OCI-LY3 (cell line): ENCODE data around the gene NHLRC4.

Experiments used
- H2AFZ ChIP-seq: fragments of 200-600, 300-600 bp; shearing (Covaris generic); 2 replicates; pipeline ENCODE4 v1.6.0; 2014; ENCODE audit warnings: antibody characterized with exemption, low read depth, low read length
- H3K27ac ChIP-seq: fragments of 200-600, 300-600 bp; sonication (generic); 2 replicates; pipeline ENCODE4 v1.5.1; 2014; ENCODE audit warnings: mild to moderate bottlenecking, low read length, moderate library complexity, mixed read lengths
- H3K27me3 ChIP-seq: fragments of 200-600, 300-600 bp; sonication (generic); 2 replicates; pipeline ENCODE4 v1.6.1; 2014; ENCODE audit warnings: low read depth, low read length, mixed read lengths
- H3K36me3 ChIP-seq: fragments of 200-600, 300-600 bp; sonication (generic); replicated peaks from 2 replicates; pipeline ENCODE3; 2014; ENCODE audit warnings: low read depth, low read length, mixed read lengths
- H3K4me1 ChIP-seq: fragments of 300-600, 200-600 bp; sonication (generic); 2 replicates; pipeline ENCODE4 v1.6.1; 2014; ENCODE audit warnings: low read length, mixed read lengths
- H3K4me2 ChIP-seq: fragments of 200-600, 300-600 bp; sonication (generic); 2 replicates; pipeline ENCODE4 v1.6.1; 2014; ENCODE audit warnings: low read length, mixed read lengths
- H3K4me3 ChIP-seq: fragments of 300-600, 200-600 bp; sonication (generic); 2 replicates; pipeline ENCODE4 v1.5.1; 2014; ENCODE audit warnings: antibody characterized with exemption, mild to moderate bottlenecking, low read length, moderate library complexity
- H3K79me2 ChIP-seq: fragments of 300-600, 200-600 bp; shearing (Covaris generic); 2 replicates; pipeline ENCODE4 v1.6.1; 2014; ENCODE audit warnings: mild to moderate bottlenecking, low read length, mixed read lengths
- H3K9ac ChIP-seq: fragments of 300-600, 200-600 bp; shearing (Covaris generic); 2 replicates; pipeline ENCODE4 v1.6.0; 2014; ENCODE audit warnings: mild to moderate bottlenecking, low read length, moderate library complexity
- H3K9me3 ChIP-seq: fragments of 200-600, 300-600 bp; shearing (Covaris generic); 2 replicates; pipeline ENCODE4 v1.6.1; 2014; ENCODE audit warnings: low read length, mixed read lengths; ENCODE audit not compliant: insufficient read depth
- H4K20me1 ChIP-seq: fragments of 200-600, 300-600 bp; sonication (generic); 2 replicates; pipeline ENCODE4 v1.6.1; 2016; ENCODE audit warnings: low read length, mixed read lengths; ENCODE audit not compliant: insufficient read depth
- EZH2phosphoT487 ChIP-seq: fragments of 200-600 bp; shearing (Covaris generic); IDR thresholded peaks from 2 replicates; pipeline ENCODE4 v1.6.1; 2018; ENCODE audit warnings: antibody characterized with exemption, mixed run types, low read depth
- TF ChIP-seq, protein P1 (sequence below): fragments of 200-600, 300-600 bp; sonication (generic); IDR thresholded peaks from 2 replicates; pipeline ENCODE4 v1.5.1; 2014; ENCODE audit warnings: antibody characterized with exemption, low read length, low read depth

Gene NHLRC4

GRCh38 chr16:585351-585750 lies 18.5 kb downstream of the NHLRC4 start:
- no peak overlapping the region for H3K4me2 ChIP-seq
- no peak overlapping the region for H3K4me3 ChIP-seq
- peaks cover under 1% of the 10 kb centered on the region; the same call in 1 of the 2 replicates for H4K20me1 ChIP-seq
- H3K36me3 ChIP-seq: peaks cover 4% of the 10 kb centered on the region
- peaks cover 8% of the 10 kb centered on the region for H3K4me1 ChIP-seq
- no peaks in the 10 kb centered on the region for H3K9me3 ChIP-seq
- no peak overlapping the region for H3K9ac ChIP-seq
- TF ChIP-seq, protein P1, sequence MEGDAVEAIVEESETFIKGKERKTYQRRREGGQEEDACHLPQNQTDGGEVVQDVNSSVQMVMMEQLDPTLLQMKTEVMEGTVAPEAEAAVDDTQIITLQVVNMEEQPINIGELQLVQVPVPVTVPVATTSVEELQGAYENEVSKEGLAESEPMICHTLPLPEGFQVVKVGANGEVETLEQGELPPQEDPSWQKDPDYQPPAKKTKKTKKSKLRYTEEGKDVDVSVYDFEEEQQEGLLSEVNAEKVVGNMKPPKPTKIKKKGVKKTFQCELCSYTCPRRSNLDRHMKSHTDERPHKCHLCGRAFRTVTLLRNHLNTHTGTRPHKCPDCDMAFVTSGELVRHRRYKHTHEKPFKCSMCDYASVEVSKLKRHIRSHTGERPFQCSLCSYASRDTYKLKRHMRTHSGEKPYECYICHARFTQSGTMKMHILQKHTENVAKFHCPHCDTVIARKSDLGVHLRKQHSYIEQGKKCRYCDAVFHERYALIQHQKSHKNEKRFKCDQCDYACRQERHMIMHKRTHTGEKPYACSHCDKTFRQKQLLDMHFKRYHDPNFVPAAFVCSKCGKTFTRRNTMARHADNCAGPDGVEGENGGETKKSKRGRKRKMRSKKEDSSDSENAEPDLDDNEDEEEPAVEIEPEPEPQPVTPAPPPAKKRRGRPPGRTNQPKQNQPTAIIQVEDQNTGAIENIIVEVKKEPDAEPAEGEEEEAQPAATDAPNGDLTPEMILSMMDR: no peak
- TF ChIP-seq EZH2phosphoT487: no peak
- H2AFZ ChIP-seq: no peak overlapping the region
- H3K79me2 ChIP-seq: peaks cover 19% of the 10 kb centered on the region
- H3K27me3 ChIP-seq: no peaks in the 10 kb centered on the region; the same call in 1 of the 2 replicates
- no peak overlapping the region for H3K27ac ChIP-seq

DNA sequence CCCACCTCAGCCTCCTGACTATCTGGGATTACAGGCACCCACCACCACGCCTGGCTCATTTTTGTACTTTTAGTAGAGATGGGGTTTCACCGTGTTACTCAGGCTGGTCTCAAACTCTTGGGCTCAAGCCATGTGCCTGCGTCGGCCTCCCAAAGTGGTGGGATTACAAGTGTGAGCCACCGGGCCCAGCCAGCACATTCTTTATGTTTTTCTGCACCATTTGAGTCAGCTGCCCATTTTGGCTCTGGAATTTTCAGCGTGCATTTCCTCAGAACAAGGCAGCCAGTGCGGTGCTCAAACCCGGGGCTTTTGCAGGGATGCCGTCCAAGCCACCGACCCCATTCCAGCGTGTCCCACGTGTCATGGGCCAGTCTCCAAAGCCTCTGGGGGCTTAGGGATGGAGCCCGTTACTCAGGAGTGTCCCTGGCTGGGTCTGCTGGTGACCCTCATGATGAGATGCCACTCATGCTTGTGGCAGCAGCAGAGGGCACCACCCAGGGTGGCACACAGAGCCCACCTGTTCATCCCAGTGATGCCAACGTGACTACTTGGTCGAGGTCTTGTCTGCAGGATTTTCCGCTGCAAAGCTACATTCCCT lies 19.3 kb downstream of the NHLRC4 start:
- peaks cover 14% of the 10 kb centered on the region for H3K4me1 ChIP-seq
- TF ChIP-seq, protein P1: no peak
- no peak for TF ChIP-seq EZH2phosphoT487
- H3K9ac ChIP-seq: no peak overlapping the region
- H2AFZ ChIP-seq: no peak overlapping the region
- peaks cover 27% of the 10 kb centered on the region for H3K79me2 ChIP-seq
- H3K36me3 ChIP-seq: peaks cover 4% of the 10 kb centered on the region
- H4K20me1 ChIP-seq: peaks cover 8% of the 10 kb centered on the region; the same call in 1 of the 2 replicates
- H3K4me3 ChIP-seq: no peak overlapping the region
- H3K27me3 ChIP-seq: no peaks in the 10 kb centered on the region; the same call in 1 of the 2 replicates
- H3K27ac ChIP-seq: no peak overlapping the region
- no peak overlapping the region for H3K4me2 ChIP-seq
- H3K9me3 ChIP-seq: no peaks in the 10 kb centered on the region

DNA sequence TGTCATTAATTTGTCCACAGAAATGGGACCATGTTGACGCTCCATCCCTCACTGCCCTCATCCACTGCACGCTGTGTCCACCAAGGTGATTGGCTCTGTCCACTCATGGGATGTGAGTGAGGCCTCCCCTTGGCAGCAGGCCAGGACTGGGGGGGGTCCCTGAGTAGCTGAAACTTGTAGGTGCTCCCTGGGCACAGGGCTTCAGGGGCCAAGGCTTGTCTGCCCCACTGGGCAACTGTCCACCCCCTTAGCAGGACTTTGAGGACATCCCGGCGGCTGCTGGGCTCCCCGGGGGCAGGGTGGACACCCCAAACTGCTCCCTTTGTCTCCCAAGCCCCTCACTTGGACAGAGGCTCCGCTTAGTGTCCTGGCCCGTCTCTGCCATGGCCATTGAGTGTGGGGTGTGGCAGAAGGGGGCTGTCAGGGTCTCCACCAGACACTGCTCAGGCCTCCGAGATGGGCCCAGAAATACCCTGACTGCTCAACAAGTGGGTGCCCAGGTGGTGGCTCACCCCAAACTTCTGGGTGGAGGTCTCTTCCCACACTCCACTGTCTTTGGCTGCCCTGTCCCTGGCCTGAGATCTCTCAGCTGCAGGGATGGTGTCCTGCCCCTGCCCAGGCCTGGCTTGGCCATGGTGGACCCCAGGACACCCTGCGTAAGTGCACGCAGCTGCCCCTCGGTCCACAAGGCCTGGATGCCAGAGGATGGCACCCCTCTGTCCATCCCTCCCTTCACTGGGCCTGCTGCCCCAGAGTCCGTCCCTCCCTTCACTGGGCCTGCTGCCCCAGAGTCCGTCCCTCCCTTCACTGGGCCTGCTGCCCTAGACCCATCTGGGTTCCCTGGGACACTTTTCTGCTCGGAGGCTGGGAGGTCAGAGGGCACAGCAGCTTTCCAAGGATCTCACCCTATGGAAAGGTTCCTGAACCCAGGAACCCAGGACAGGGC lies 20.1 kb downstream of the NHLRC4 start:
- peak overlapping the region; percentile 70 for H3K4me2 ChIP-seq
- no peak overlapping the region for H3K4me3 ChIP-seq
- peaks cover 14% of the 10 kb centered on the region for H3K4me1 ChIP-seq
- peaks cover 27% of the 10 kb centered on the region for H3K79me2 ChIP-seq
- peaks cover 4% of the 10 kb centered on the region for H3K36me3 ChIP-seq
- no peaks in the 10 kb centered on the region; the same call in 1 of the 2 replicates for H3K27me3 ChIP-seq
- H2AFZ ChIP-seq: no peak overlapping the region
- H3K9me3 ChIP-seq: no peaks in the 10 kb centered on the region
- no peak overlapping the region for H3K9ac ChIP-seq
- H3K27ac ChIP-seq: no peak overlapping the region
- TF ChIP-seq EZH2phosphoT487: no peak
- TF ChIP-seq, protein P1: no peak
- H4K20me1 ChIP-seq: peaks cover 8% of the 10 kb centered on the region; the same call in 1 of the 2 replicates

- peaks cover 8% of the 10 kb centered on the region; the same call in 1 of the 2 replicates for H4K20me1 ChIP-seq
- H3K4me3 ChIP-seq: peak overlapping the region; percentile 86
- peaks cover 27% of the 10 kb centered on the region for H3K79me2 ChIP-seq
- H3K27ac ChIP-seq: peak overlapping the region; percentile 88
- peak overlapping the region; percentile 70 for H3K4me2 ChIP-seq
- no peak for TF ChIP-seq EZH2phosphoT487
- TF ChIP-seq, protein P1: no peak
- no peaks in the 10 kb centered on the region for H3K9me3 ChIP-seq
- H3K36me3 ChIP-seq: peaks cover 4% of the 10 kb centered on the region
- no peaks in the 10 kb centered on the region; the same call in 1 of the 2 replicates for H3K27me3 ChIP-seq
- H2AFZ ChIP-seq: no peak overlapping the region
- peak overlapping the region; percentile 79 for H3K9ac ChIP-seq
- H3K4me1 ChIP-seq: peaks cover 14% of the 10 kb centered on the region
These were observed 21.8 kb downstream of the NHLRC4 start for GRCh38 chr16:588639-588888.
